Glomerular endothelial cell (primary cell): Measurements from ENCODE around the gene LPP. TPM values are rescaled to one million over a fixed set of nuclear protein-coding genes. Genes with fewer than 3 reads are reported as not detected.
"Not testable (repeated sequence)": the region's sequence is repeated elsewhere in the genome, so short reads cannot be mapped to it uniquely, and the experiment has no call there.

Experiments used
- DNase-seq: peaks from one replicate; pipeline ENCODE4 v3.0.0-alpha.2; 2011; ENCODE audit warnings: low read depth, low spot score; ENCODE audit errors: extremely low read depth
- total RNA-seq: library from RNA; depleted of rRNA; stranded (reverse); fragments of >200 nt; gene quantifications from 2 replicates; pipeline ENCODE4 v1.2.3, GENCODE V29; 2015

LPP gene
- total RNA-seq, 1 donor from 2014 or later: 132 TPM

GRCh38 chr3:188684276-188684675 lies 530.3 kb downstream of the LPP start:
- DNase-seq: no peak

- no peak for DNase-seq
These were observed 531.8 kb downstream of the LPP start for GRCh38 chr3:188685789-188686188.

- no peak for DNase-seq
These were observed 532.4 kb downstream of the LPP start for GRCh38 chr3:188686324-188686723.

GRCh38 chr3:188687389-188687788 lies 533.4 kb downstream of the LPP start:
- DNase-seq: no peak

- DNase-seq: no peak
These were observed 535.2 kb downstream of the LPP start for GRCh38 chr3:188689101-188689574.

- no peak for DNase-seq
These were observed 536.1 kb downstream of the LPP start for GRCh38 chr3:188690064-188690463.

- DNase-seq: no peak
These were observed 537.0 kb downstream of the LPP start for GRCh38 chr3:188691004-188691403.

GRCh38 chr3:188691665-188692064 lies 537.7 kb downstream of the LPP start:
- no peak for DNase-seq

GRCh38 chr3:188692700-188693099 lies 538.7 kb downstream of the LPP start:
- DNase-seq: no peak

- DNase-seq: no peak
These were observed 539.5 kb downstream of the LPP start for GRCh38 chr3:188693435-188693834.

- no peak for DNase-seq
These were observed 541.3 kb downstream of the LPP start for GRCh38 chr3:188695241-188695640.

- DNase-seq: no peak
These were observed 543.2 kb downstream of the LPP start for GRCh38 chr3:188697127-188697526.

GRCh38 chr3:188698436-188698835 lies 544.5 kb downstream of the LPP start:
- no peak for DNase-seq

GRCh38 chr3:188700501-188700900 lies 546.5 kb downstream of the LPP start:
- DNase-seq: no peak

- DNase-seq: no peak
These were observed 547.0 kb downstream of the LPP start for GRCh38 chr3:188700918-188701317.

GRCh38 chr3:188701485-188701969 lies 547.6 kb downstream of the LPP start:
- DNase-seq: no peak

GRCh38 chr3:188702028-188702427 lies 548.1 kb downstream of the LPP start:
- DNase-seq: not testable (repeated sequence)

- DNase-seq: no peak
These were observed 552.2 kb downstream of the LPP start for GRCh38 chr3:188706176-188706575.

GRCh38 chr3:188706599-188706998 lies 552.6 kb downstream of the LPP start:
- DNase-seq: no peak

- DNase-seq: peak; percentile 48
These were observed 553.7 kb downstream of the LPP start for GRCh38 chr3:188707381-188708288.

GRCh38 chr3:188711881-188712247 lies 557.9 kb downstream of the LPP start:
- no peak for DNase-seq

- peak; percentile 33 for DNase-seq
These were observed 558.4 kb downstream of the LPP start for GRCh38 chr3:188712248-188712924.
